OCI-LY3 (cell line): ENCODE measurements around the gene AGAP2.

Source experiments
- CTCF ChIP-seq: fragments of 200-600, 300-600 bp; sonication (generic); IDR thresholded peaks from 2 replicates; pipeline ENCODE4 v1.5.1; 2014; ENCODE audit warnings: antibody characterized with exemption, low read length, low read depth
- EZH2phosphoT487 ChIP-seq: fragments of 200-600 bp; shearing (Covaris generic); IDR thresholded peaks from 2 replicates; pipeline ENCODE4 v1.6.1; 2018; ENCODE audit warnings: antibody characterized with exemption, mixed run types, low read depth

- no peak for TF ChIP-seq CTCF
- no peak for TF ChIP-seq EZH2phosphoT487
Measured at GRCh38 chr12:57779736-57780135, 41.2 kb upstream of the AGAP2 start.
